ENCODE measurements around the gene APH1A. TPM values are rescaled to one million over a fixed set of nuclear protein-coding genes. Genes with fewer than 3 reads are reported as not detected.
"Not testable (repeated sequence)": the region's sequence is repeated elsewhere in the genome, so short reads cannot be mapped to it uniquely, and the experiment has no call there.

APH1A gene
- total RNA-seq, 4 donors from 2014 or later: 41.2 to 63.8 (median 54.9) TPM

GRCh38 chr1:150225546-150225945 is 43.3 kb downstream of the APH1A start:
- intact Hi-C loops (cut with DNase I; ENCODE audit: low total_unique reads): no loop called here
- Histone ChIP-seq H3K27ac (no peak overlapping the region), H3K36me3 (peaks cover 0 to 61% of the 10 kb centered on the region in 2 donors), H3K4me1 (no peaks in the 10 kb centered on the region), H3K9me3 (no peaks in the 10 kb centered on the region), H3K4me3 (no peak overlapping the region), H3K27me3 (no peaks in the 10 kb centered on the region)
- ATAC-seq (no peak), DNase-seq (no peak)
- no peak for TF ChIP-seq POLR2A (IDR thresholded peaks at IDR 0.05)
- TF ChIP-seq CTCF (IDR thresholded peaks at IDR 0.05 in 4 of 5, conservative IDR thresholded peaks at IDR 0.05 in 1 of 5): no peak
- in situ Hi-C loops (cut with MboI; ENCODE audit: low sequenced_read_pairs in 4 of 4): no loop called here

GRCh38 chr1:150224983-150225382 is 43.8 kb downstream of the APH1A start:
- in situ Hi-C loops (cut with MboI; ENCODE audit: low sequenced_read_pairs in 4 of 4) (no loop called here), intact Hi-C loops (cut with DNase I; ENCODE audit: low total_unique reads) (no loop called here)
- Histone ChIP-seq H3K4me3 (no peak overlapping the region), H3K27me3 (no peaks in the 10 kb centered on the region), H3K9me3 (no peaks in the 10 kb centered on the region), H3K4me1 (no peaks in the 10 kb centered on the region), H3K27ac (no peak overlapping the region), H3K36me3 (peaks cover 0 to 55% of the 10 kb centered on the region in 2 donors)
- TF ChIP-seq POLR2A (IDR thresholded peaks at IDR 0.05): no peak
- no peak for DNase-seq
- ATAC-seq: no peak

DNA sequence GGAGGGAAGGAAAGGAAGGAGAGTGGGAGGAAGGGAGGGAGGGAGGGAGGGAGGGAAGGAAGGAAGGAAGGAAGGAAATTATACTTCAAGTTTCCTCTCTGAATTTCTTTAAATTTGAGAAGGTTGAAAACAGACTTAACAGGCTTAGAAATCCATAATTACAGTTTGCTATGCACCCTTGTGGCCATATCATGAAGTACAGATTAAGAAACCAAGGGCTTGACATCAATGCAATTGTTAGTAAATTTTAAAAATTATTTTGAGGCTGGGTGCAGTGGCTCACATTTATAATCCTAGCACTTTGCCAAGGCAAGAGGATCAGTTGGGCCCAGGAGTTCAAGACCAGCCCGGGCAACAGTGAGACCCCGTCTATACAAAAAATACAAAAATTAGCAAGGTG is 47.3 kb downstream of the APH1A start:
- peaks cover 0 to 42% of the 10 kb centered on the region in 2 donors for H3K36me3 ChIP-seq

GRCh38 chr1:150215855-150216254 is 53.0 kb downstream of the APH1A start:
- H3K4me3 ChIP-seq; H3K4me1 ChIP-seq; in situ Hi-C loops (cut with MboI; ENCODE audit: low sequenced_read_pairs in 4 of 4); H3K27ac ChIP-seq; H3K36me3 ChIP-seq; ATAC-seq; H3K9me3 ChIP-seq; DNase-seq; intact Hi-C loops (cut with DNase I; ENCODE audit: low total_unique reads); H3K27me3 ChIP-seq: not testable (repeated sequence)

More for the DNA sequence above, 47.3 kb downstream of the APH1A start:
- no peaks in the 10 kb centered on the region for H3K9me3 ChIP-seq
- intact Hi-C loops (cut with DNase I; ENCODE audit: low total_unique reads): no loop called here
- no peak overlapping the region for H3K27ac ChIP-seq
- in situ Hi-C loops (cut with MboI; ENCODE audit: low sequenced_read_pairs in 4 of 4): no loop called here
- no peaks in the 10 kb centered on the region for H3K4me1 ChIP-seq
- TF ChIP-seq POLR2A (IDR thresholded peaks at IDR 0.05) (no peak), CTCF (IDR thresholded peaks at IDR 0.05 in 4 of 5, conservative IDR thresholded peaks at IDR 0.05 in 1 of 5) (peak in 1 of 5 experiments; percentile 25)
- DNase-seq (no peak), ATAC-seq (no peak)
- H3K27me3 ChIP-seq: no peaks in the 10 kb centered on the region
- H3K4me3 ChIP-seq: no peak overlapping the region

Other genes starting within 250 kb of the APH1A start
- 10 to 100 TPM; 17.0 to 30.3 (median 24.7) TPM for gene VPS45, start 201.2 kb downstream of the APH1A start, total RNA-seq
- gene PLEKHO1, start 119.1 kb downstream of the APH1A start, total RNA-seq: 10 to 100 TPM; 24.3 to 57.7 (median 40.4) TPM
- 10 to 100 TPM; 15.1 to 44.9 (median 24.9) TPM for gene ANP32E, start 32.9 kb downstream of the APH1A start, total RNA-seq
- gene CA14, start 11.2 kb downstream of the APH1A start, total RNA-seq: 1 to 10 TPM in 1 of 4 donors, under 1 TPM in 2, not detected in 1; 0.20 to 3.8 (median 0.31) TPM
- 1 to 10 TPM; 1.8 to 5.7 (median 4.8) TPM for gene C1orf54, start 3.8 kb upstream of the APH1A start, total RNA-seq
- gene CIART, start 13.5 kb upstream of the APH1A start, total RNA-seq: 10 to 100 TPM in 3 of 4 donors, 1 to 10 TPM in 1; 8.2 to 15.8 (median 11.7) TPM
- gene MRPS21, start 24.8 kb upstream of the APH1A start, total RNA-seq: 10 to 100 TPM; 27.8 to 46.3 (median 31.5) TPM
- 10 to 100 TPM; 15.6 to 25.0 (median 19.3) TPM for gene PRPF3, start 52.5 kb upstream of the APH1A start, total RNA-seq
- 10 to 100 TPM; 18.0 to 28.0 (median 23.1) TPM for gene RPRD2, start 95.1 kb upstream of the APH1A start, total RNA-seq
- 10 to 100 TPM; 15.0 to 26.7 (median 18.4) TPM for gene TARS2, start 218.4 kb upstream of the APH1A start, total RNA-seq
- 1 to 10 TPM; 1.5 to 8.5 (median 5.6) TPM for gene ECM1, start 239.1 kb upstream of the APH1A start, total RNA-seq
- not detected for gene FALEC, start 246.7 kb upstream of the APH1A start, total RNA-seq